ENCODE data around the gene GSTP1.
"Not testable (repeated sequence)": the region's sequence is repeated elsewhere in the genome, so short reads cannot be mapped to it uniquely, and the experiment has no call there.

Gene GSTP1

GRCh38 chr11:67596753-67597300 lies 13.2 kb downstream of the GSTP1 start:
- TF ChIP-seq CTCF (IDR thresholded peaks at IDR 0.05; ENCODE audit: insufficient read depth, low read length, poor library complexity, severe bottlenecking) = no peak
- no peak for DNase-seq (ENCODE audit: extremely low read depth, insufficient read length)
- Histone ChIP-seq H3K4me3 (replicated peaks; ENCODE audit: low read depth, low read length) (no peak overlapping the region), H3K36me3 (ENCODE audit: control insufficient read depth, insufficient read depth, low read length) (no peaks in the 10 kb centered on the region), H3K27me3 (replicated peaks; ENCODE audit: control insufficient read depth, insufficient read depth, low read length) (no peaks in the 10 kb centered on the region)

GRCh38 chr11:67597458-67597857 lies 13.8 kb downstream of the GSTP1 start:
- not testable (repeated sequence) for DNase-seq (ENCODE audit: extremely low read depth, insufficient read length); H3K4me3 ChIP-seq (replicated peaks; ENCODE audit: low read depth, low read length); H3K27me3 ChIP-seq (replicated peaks; ENCODE audit: control insufficient read depth, insufficient read depth, low read length); H3K36me3 ChIP-seq (ENCODE audit: control insufficient read depth, insufficient read depth, low read length)

GRCh38 chr11:67597963-67598362 lies 14.4 kb downstream of the GSTP1 start:
- not testable (repeated sequence) for DNase-seq (ENCODE audit: extremely low read depth, insufficient read length); H3K4me3 ChIP-seq (replicated peaks; ENCODE audit: low read depth, low read length); H3K27me3 ChIP-seq (replicated peaks; ENCODE audit: control insufficient read depth, insufficient read depth, low read length); H3K36me3 ChIP-seq (ENCODE audit: control insufficient read depth, insufficient read depth, low read length)

- no peak for TF ChIP-seq CTCF (IDR thresholded peaks at IDR 0.05; ENCODE audit: insufficient read depth, low read length, poor library complexity, severe bottlenecking)
- H3K4me3 ChIP-seq (replicated peaks; ENCODE audit: low read depth, low read length) = no peak overlapping the region
- no peaks in the 10 kb centered on the region for H3K27me3 ChIP-seq (replicated peaks; ENCODE audit: control insufficient read depth, insufficient read depth, low read length)
- H3K36me3 ChIP-seq (ENCODE audit: control insufficient read depth, insufficient read depth, low read length) = no peaks in the 10 kb centered on the region
- no peak for DNase-seq (ENCODE audit: extremely low read depth, insufficient read length)
Measured at GRCh38 chr11:67599149-67599548, 15.5 kb downstream of the GSTP1 start.

GRCh38 chr11:67600324-67601029 lies 16.9 kb downstream of the GSTP1 start:
- peak overlapping the region; percentile 28 for H3K4me3 ChIP-seq (replicated peaks; ENCODE audit: low read depth, low read length)
- DNase-seq (ENCODE audit: extremely low read depth, insufficient read length) = no peak

GRCh38 chr11:67601098-67601497 lies 17.5 kb downstream of the GSTP1 start:
- Histone ChIP-seq H3K4me3 (replicated peaks; ENCODE audit: low read depth, low read length) (no peak overlapping the region), H3K27me3 (replicated peaks; ENCODE audit: control insufficient read depth, insufficient read depth, low read length) (no peaks in the 10 kb centered on the region), H3K36me3 (ENCODE audit: control insufficient read depth, insufficient read depth, low read length) (no peaks in the 10 kb centered on the region)
- no peak for TF ChIP-seq CTCF (IDR thresholded peaks at IDR 0.05; ENCODE audit: insufficient read depth, low read length, poor library complexity, severe bottlenecking)
- DNase-seq (ENCODE audit: extremely low read depth, insufficient read length) = no peak

More at GRCh38 chr11:67600324-67601029, 16.9 kb downstream of the GSTP1 start:
- no peaks in the 10 kb centered on the region for H3K27me3 ChIP-seq (replicated peaks; ENCODE audit: control insufficient read depth, insufficient read depth, low read length)
- no peaks in the 10 kb centered on the region for H3K36me3 ChIP-seq (ENCODE audit: control insufficient read depth, insufficient read depth, low read length)
- TF ChIP-seq CTCF (IDR thresholded peaks at IDR 0.05; ENCODE audit: insufficient read depth, low read length, poor library complexity, severe bottlenecking) = no peak

- H3K4me3 ChIP-seq (replicated peaks; ENCODE audit: low read depth, low read length); H3K27me3 ChIP-seq (replicated peaks; ENCODE audit: control insufficient read depth, insufficient read depth, low read length); H3K36me3 ChIP-seq (ENCODE audit: control insufficient read depth, insufficient read depth, low read length): not testable (repeated sequence)
Measured at GRCh38 chr11:67604119-67604518, 20.5 kb downstream of the GSTP1 start.

More at GRCh38 chr11:67604119-67604518, 20.5 kb downstream of the GSTP1 start:
- DNase-seq (ENCODE audit: extremely low read depth, insufficient read length) = not testable (repeated sequence)

All from GM06990 (cell line).